Hypothalamus (tissue), 51 donors: Measurements from ENCODE around the gene QPCT.
"Not testable (repeated sequence)": the region's sequence is repeated elsewhere in the genome, so short reads cannot be mapped to it uniquely, and the experiment has no call there.

Experiments used
- DNase-seq, 51 donors: peaks; one replicate each; lab custom pipeline; 2025; lab: John Stamatoyannopoulos, UW

Gene QPCT

DNA sequence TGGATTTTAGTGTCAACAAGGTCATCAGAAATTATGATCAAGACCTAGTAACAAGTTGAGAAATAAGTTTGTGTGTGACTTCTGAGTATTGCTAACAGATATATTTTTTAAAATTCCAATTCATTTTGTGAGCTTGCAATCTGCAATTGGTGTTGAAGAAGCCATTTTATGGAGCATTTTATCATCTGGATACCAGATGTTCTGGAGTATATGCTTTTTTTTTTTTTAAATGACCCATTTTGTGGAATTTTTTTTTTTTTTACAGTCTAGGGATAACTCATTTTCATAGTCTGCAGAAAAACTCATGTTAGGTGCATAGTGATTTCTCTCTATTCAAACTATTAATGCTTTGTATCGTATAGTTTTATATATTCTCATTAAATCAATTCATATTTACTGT lies 12.6 kb downstream of the QPCT start:
- DNase-seq, result no peak

DNA sequence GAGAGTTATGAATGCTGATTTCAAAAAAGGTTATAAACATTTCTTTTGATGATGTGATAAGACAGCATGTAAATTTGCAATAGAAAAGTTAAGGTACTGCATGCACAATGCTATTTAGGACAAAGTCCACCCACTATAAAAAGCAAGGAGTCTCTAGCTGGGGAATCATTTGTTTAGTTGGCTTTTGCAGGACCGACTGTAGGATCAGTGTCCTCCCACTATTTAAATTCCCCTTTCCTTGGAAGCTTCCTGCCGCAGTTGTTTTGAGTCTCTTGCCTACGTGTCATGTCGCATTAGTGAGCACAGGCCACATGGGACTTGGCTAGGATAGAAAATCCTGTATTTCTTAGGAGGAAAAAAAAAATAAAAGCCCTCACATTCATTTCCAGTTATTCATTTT lies 13.1 kb downstream of the QPCT start:
- DNase-seq, result no peak

GRCh38 chr2:37358466-37358865 lies 14.0 kb downstream of the QPCT start:
- no peak for DNase-seq

DNA sequence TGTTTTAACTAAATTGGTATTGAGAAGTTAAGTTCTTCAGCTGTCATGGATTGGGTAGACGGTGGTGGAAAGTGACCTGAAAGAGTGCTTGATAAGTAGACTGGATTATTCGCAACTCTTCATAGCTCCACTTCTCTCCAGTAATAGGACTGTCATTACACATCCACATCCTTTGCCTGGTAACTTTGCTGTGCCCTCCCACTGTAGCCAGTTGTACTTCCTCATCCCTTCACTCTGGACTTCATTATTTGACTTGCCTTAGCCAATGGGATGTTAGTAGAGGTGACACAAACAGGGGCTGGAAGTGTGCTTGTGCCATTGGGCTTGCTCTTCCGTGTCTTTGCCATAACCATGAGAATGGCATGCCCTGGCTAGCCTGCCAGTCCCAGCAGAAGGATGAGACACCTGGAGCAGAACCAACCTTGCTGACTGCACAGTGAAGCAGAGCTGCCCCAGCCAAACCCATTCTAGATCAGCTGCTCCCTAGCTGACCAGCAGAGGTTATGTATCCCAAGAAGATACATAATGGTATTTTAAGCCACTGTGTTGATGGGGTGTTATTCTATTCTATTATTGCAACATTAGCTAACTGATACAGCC lies 16.9 kb downstream of the QPCT start:
- no peak for DNase-seq

GRCh38 chr2:37361994-37362698 lies 17.7 kb downstream of the QPCT start:
- no peak for DNase-seq

DNA sequence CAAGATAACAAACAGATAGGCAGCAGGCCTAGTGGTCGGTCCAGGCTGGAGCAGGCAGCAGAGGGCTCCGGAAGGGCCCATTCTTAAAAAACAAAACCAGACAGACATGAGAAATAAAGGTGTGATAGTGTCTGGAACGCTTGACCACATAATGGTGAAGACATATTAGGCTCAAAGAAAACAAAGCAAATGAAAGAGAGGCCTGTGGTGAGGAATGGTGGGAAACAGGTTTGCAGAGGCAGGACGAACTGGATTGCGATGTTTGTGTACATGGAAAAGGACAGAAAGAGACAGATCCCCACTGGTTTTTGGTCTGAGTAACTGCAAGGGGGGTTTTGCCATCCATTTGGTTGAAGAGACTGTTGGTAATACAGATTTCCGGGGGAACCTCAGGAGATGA lies 19.9 kb downstream of the QPCT start:
- no peak for DNase-seq

GRCh38 chr2:37365669-37366068 lies 21.2 kb downstream of the QPCT start:
- DNase-seq, result no peak

DNA sequence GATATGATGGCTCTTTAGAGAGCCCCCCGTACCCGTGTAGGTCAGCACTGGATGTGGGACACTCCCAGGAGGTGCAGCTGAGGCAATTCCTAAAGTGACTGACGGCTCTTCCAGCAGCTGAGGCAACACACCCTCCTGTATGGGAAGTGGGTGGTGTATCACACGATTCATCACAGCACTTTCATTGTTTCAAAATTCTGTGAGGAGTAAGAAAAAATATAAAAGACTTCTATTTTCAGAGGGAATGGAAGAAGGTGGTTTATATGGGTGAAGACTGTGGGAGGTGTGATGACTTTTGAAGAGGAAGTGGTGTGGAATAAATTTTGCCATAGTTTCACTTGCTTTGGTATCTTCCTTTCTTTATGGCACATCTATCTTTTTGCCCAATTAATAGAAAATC lies 22.3 kb downstream of the QPCT start:
- no peak for DNase-seq

DNA sequence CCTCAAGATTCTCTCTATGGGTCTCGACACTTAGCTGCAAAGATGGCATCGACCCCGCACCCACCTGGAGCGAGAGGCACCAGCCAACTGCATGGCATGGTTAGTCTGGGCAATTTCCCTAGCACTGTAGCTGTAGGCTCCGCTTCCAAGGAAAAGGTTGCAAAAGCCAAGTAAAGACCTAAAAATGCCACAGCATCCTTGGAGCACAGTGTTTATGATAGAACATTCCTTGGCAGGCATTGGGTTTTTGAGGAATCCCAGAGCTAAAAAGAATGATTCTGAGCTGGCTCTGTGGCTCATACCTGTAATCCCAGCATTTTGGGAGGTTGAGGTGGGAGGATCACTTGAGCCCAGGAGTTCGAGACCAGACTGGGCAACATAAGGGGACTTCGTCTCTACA lies 22.9 kb downstream of the QPCT start:
- no peak for DNase-seq

- no peak for DNase-seq
These were observed 23.6 kb downstream of the QPCT start for GRCh38 chr2:37367984-37368383.

GRCh38 chr2:37370666-37371065 lies 26.2 kb downstream of the QPCT start:
- DNase-seq, result no peak

DNA sequence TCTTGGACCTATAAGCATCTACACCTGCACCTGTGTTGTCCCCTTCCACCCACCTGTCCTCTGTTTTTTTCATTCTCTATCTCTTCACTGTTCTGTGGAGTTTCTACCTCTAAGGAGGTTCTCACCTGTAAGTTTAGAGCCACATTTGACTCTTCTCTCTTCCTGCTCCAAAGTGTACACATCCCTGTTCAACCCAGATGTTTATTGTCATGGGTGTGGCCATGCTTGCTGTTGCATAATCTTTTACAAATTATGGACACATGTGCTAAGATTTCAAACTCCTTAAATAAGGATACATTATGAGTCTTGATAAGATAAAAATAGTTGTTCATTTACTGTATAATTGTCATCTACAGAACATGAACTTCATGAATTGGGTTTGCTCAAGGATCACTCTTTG lies 27.6 kb downstream of the QPCT start:
- DNase-seq, result no peak

- no peak for DNase-seq
These were observed 31.4 kb downstream of the QPCT start for GRCh38 chr2:37375741-37376288.

- peak in 1 of 51 donors; percentile 6 for DNase-seq
These were observed 32.2 kb downstream of the QPCT start for GRCh38 chr2:37376421-37377186.

- DNase-seq, result no peak
These were observed 32.7 kb downstream of the QPCT start for GRCh38 chr2:37377187-37377532.

DNA sequence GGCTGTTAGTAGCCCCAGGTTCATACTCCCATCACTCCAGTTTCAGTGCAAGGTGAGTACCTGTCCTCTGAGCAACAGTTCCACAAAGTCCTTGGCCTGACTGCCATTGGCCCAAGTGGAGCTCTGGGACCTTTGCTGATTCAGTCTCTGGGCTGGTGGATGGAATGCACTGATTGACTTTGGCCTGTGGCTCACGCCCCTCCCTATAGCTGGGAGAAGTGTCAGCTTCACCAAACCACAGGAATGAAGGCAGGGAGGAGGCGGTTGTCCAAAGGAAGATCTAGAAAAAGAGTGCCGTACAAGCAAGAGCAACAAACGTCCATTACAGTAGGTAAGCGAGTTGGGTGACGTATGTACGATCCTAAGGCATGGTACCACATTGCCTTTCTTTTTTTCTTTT lies 34.0 kb downstream of the QPCT start:
- DNase-seq, result no peak

- no peak for DNase-seq
These were observed 35.5 kb downstream of the QPCT start for GRCh38 chr2:37379881-37380296.

GRCh38 chr2:37380787-37381186 lies 36.4 kb downstream of the QPCT start:
- not testable (repeated sequence) for DNase-seq

DNA sequence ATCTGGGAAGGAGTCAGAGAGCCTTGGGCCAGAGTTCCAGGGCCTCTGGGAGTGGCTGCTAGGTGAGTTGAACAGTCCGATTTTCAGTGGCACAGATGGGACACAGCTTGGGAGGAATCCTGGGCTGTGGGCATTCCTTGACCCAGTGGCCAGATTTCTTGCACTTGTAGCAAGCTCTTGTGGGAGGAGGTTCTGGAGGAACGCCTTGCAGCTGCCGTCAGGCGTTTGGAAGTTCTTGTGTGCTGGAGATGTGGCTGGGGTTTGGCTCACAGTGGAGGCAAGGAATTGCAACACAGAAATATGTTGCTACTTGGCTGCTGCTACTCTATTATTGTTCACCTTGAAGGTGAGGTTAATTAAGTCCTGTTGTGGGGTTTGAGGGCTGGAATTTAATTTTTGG lies 39.8 kb downstream of the QPCT start:
- DNase-seq, result not testable (repeated sequence)

DNA sequence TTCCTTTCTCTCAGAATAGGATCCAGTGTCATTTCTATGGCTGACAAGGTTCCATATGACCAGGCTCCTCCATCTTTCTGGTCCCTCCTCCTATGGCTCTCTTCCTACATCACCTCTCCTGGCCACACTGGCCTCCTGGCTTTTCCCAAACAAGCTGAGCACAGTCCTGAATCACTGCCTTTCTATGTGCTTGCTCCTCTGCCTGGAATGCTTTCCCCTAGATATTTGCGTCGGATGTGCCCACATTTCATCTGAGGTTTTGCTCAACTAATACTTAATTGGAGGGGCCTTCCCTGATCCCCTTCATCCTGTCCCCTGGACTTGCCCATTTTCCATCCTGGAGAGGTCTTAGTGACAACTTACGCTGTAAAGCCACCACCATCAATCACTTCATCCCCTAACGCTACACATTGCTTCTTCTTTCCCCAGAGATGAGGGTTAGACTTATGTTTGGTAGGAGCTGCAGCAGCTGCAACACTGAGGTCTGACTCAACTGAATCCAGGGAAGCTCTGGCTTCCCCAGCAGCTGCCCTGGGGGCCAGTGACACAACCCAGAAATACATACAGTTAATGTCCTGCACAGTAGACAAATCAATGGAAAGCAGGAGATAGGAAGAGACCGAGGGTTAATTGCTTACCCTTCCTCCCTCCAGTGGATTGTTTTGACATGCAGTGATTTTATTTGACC lies 42.9 kb downstream of the QPCT start:
- no peak for DNase-seq

GRCh38 chr2:37388074-37388473 lies 43.6 kb downstream of the QPCT start:
- no peak for DNase-seq
